Pulmonary artery endothelial cell (primary cell): ENCODE measurements around the gene TFIP11. TPM values are rescaled to one million over a fixed set of nuclear protein-coding genes. Genes with fewer than 3 reads are reported as not detected.

Experiments
- DNase-seq: peaks from one replicate; pipeline ENCODE4 v3.0.0-alpha.2; 2011; ENCODE audit warnings: low read depth, low spot score
- total RNA-seq: library from RNA; depleted of rRNA; stranded (reverse); fragments of >200 nt; gene quantifications from 2 replicates; pipeline ENCODE4 v1.2.3, GENCODE V29; 2014

Gene TFIP11
- total RNA-seq, 1 donor from 2014 or later, result 40.1 TPM

- DNase-seq, result no peak
These were observed 4.1 kb downstream of the TFIP11 start for GRCh38 chr22:26508148-26508547.

GRCh38 chr22:26503758-26504157 is 8.5 kb downstream of the TFIP11 start:
- DNase-seq, result no peak

GRCh38 chr22:26502688-26503561 is 9.3 kb downstream of the TFIP11 start:
- no peak for DNase-seq

GRCh38 chr22:26501996-26502395 is 10.3 kb downstream of the TFIP11 start:
- no peak for DNase-seq

- DNase-seq, result no peak
These were observed 13.0 kb downstream of the TFIP11 start for GRCh38 chr22:26499188-26499703.

- DNase-seq, result no peak
These were observed 15.8 kb downstream of the TFIP11 start for GRCh38 chr22:26496456-26496855.

GRCh38 chr22:26494506-26494905 is 17.8 kb downstream of the TFIP11 start:
- no peak for DNase-seq

GRCh38 chr22:26492220-26492619 is 20.1 kb downstream of the TFIP11 start:
- no peak for DNase-seq

GRCh38 chr22:26489447-26490036 is 22.7 kb downstream of the TFIP11 start:
- DNase-seq, result no peak

GRCh38 chr22:26487996-26488395 is 24.3 kb downstream of the TFIP11 start:
- no peak for DNase-seq

GRCh38 chr22:26486394-26486793 is 25.9 kb downstream of the TFIP11 start:
- no peak for DNase-seq

GRCh38 chr22:26485806-26486390 is 26.4 kb downstream of the TFIP11 start:
- no peak for DNase-seq

GRCh38 chr22:26485013-26485412 is 27.3 kb downstream of the TFIP11 start:
- no peak for DNase-seq

GRCh38 chr22:26484360-26484706 is 27.9 kb downstream of the TFIP11 start:
- no peak for DNase-seq

GRCh38 chr22:26483439-26484359 is 28.6 kb downstream of the TFIP11 start, which contains the start of the genes HPS4 and SRRD:
Gene HPS4, minus strand, starts transcription at chr22:26483783. Its CDS starts 2,021 bp downstream, at chr22:26481762.
Gene SRRD, plus strand, starts transcription at chr22:26483877. Its CDS starts 14 bp downstream, at chr22:26483891.
- DNase-seq, result peak; percentile 66

- no peak for DNase-seq
These were observed 29.2 kb downstream of the TFIP11 start for GRCh38 chr22:26483043-26483438.

- no peak for DNase-seq
These were observed 30.1 kb downstream of the TFIP11 start for GRCh38 chr22:26482161-26482560.

GRCh38 chr22:26481694-26482093 is 30.6 kb downstream of the TFIP11 start:
- DNase-seq, result no peak

GRCh38 chr22:26481112-26481693 is 31.1 kb downstream of the TFIP11 start:
- DNase-seq, result no peak

- no peak for DNase-seq
These were observed 31.7 kb downstream of the TFIP11 start for GRCh38 chr22:26480611-26480932.
